ENCODE data around the gene TRIL. TPM values are rescaled to one million over a fixed set of nuclear protein-coding genes. Genes with fewer than 3 reads are reported as not detected.
A peak's percentile ranks its signal among the peaks of the same experiment; 100 is the strongest.

The TRIL gene
- total RNA-seq (not detected), polyA plus RNA-seq (not detected), total RNA-seq (0 to 0.09 (median 0) reads per million in 6 experiments)

- Mint-ChIP-seq H3K36me3 (no peaks in the 10 kb centered on the region), H3K4me1 (peaks cover 0 to 19% (median 14%) of the 10 kb centered on the region in 4 donors), H3K4me3 (peak within 1 kb of the TSS in 9 of 10 donors; percentile 29 to 65 (median 50)), H3K27me3 (peaks cover 28 to 67% (median 42%) of the 10 kb centered on the region in 5 donors), H3K27ac (no peak within 1 kb of the TSS), H3K9me3 (no peaks in the 10 kb centered on the region)
- DNase-seq = no peak
- ATAC-seq = no peak
- POLR2A ChIA-PET = no interaction called here
Observed at GRCh38 chr7:28958235-28958979, at the start of gene TRIL. TSS of gene TRIL (minus strand) at chr7:28958330. CDS start at chr7:28958046, 284 bp downstream.

DNA sequence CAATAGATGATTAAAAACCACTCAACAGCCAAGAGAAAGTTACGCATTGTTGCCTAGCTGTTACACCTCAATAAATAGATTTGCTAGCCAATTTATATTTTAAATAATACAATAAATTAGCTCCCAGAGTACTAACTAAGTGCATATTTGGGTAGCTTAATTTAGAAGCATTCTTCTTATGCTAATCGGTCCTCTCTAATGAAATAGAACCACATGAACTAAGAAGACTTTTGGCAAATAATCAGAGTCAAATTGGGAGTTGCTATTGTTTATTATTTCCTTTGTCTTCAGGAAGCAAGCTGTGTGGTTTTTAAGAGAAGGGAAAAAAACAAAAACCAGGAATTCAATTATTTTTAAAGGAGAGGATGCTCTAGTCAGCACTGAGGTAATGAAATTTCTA, 49.0 kb upstream of the TRIL start:
- Mint-ChIP-seq H3K27ac (no peak overlapping the region), H3K27me3 (peaks cover 0 to 9% (median 5%) of the 10 kb centered on the region in 5 donors), H3K36me3 (no peaks in the 10 kb centered on the region), H3K4me1 (no peaks in the 10 kb centered on the region), H3K4me3 (no peak overlapping the region), H3K9me3 (peaks cover 0 to 4% (median 0%) of the 10 kb centered on the region in 9 donors)
- DNase-seq = no peak
- POLR2A ChIA-PET = no interaction called here
- no peak for ATAC-seq

DNA sequence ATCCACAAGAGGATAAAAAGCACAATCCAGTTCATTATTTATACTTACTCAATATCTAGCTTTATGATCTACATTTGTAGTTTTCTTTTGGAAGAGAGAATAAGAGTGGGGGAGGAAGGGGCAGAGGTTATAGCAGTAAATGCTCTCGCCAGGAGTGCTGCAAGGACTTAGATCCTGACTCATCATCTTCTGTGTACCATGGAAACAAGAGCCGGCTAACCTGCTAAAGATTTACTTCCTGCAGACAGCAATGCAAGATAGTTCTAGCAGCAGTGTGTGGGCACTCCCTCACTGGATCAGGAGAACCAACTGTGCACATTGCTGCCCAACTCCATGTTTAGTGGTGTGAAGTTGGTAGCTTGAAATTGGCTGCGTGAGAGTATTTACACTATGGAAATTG, 47.7 kb upstream of the TRIL start:
- peaks cover 0 to 9% (median 5%) of the 10 kb centered on the region in 5 donors for H3K27me3 Mint-ChIP-seq
- H3K27ac Mint-ChIP-seq = no peak overlapping the region
- ATAC-seq (no peak), DNase-seq (no peak)
- POLR2A ChIA-PET = no interaction called here
- no peaks in the 10 kb centered on the region for H3K4me1 Mint-ChIP-seq
- H3K9me3 Mint-ChIP-seq = peaks cover 0 to 4% (median 0%) of the 10 kb centered on the region in 9 donors
- no peaks in the 10 kb centered on the region for H3K36me3 Mint-ChIP-seq
- no peak overlapping the region for H3K4me3 Mint-ChIP-seq

DNA sequence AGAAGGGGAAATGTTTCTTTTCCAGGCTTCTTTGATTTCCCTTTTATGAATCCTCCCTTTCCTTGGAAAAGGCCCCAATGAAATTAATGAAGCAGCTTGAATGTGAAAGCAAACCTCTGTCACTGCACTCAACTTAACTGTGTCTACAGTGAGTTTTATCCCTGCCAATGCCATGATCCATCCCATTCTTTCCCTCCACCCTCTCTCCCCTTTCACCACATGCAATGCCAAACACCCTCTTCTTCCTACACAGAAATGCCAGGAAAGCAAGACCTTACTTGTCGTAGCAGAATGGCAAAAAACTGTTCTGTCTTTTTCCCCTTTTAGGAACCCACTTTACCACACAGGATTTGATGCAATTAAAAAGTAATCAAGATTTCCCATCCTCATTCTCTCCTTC, 47.3 kb upstream of the TRIL start:
- no peak for DNase-seq
- Mint-ChIP-seq H3K4me1 (no peaks in the 10 kb centered on the region), H3K36me3 (no peaks in the 10 kb centered on the region), H3K9me3 (peaks cover 0 to 4% (median 0%) of the 10 kb centered on the region in 9 donors), H3K27me3 (peaks cover 0 to 9% (median 5%) of the 10 kb centered on the region in 5 donors), H3K4me3 (no peak overlapping the region), H3K27ac (no peak overlapping the region)
- POLR2A ChIA-PET = no interaction called here
- ATAC-seq = no peak

- no peaks in the 10 kb centered on the region for H3K4me1 Mint-ChIP-seq
- no peak overlapping the region for H3K4me3 Mint-ChIP-seq
- POLR2A ChIA-PET = no interaction called here
- H3K27me3 Mint-ChIP-seq = peaks cover 0 to 9% (median 5%) of the 10 kb centered on the region in 5 donors
- H3K27ac Mint-ChIP-seq = no peak overlapping the region
- ATAC-seq (no peak), DNase-seq (no peak)
- H3K9me3 Mint-ChIP-seq = peaks cover 0 to 4% (median 0%) of the 10 kb centered on the region in 9 donors
- no peaks in the 10 kb centered on the region for H3K36me3 Mint-ChIP-seq
Observed at GRCh38 chr7:29003703-29004102, 45.6 kb upstream of the TRIL start.

- POLR2A ChIA-PET = no interaction called here
- Mint-ChIP-seq H3K36me3 (no peaks in the 10 kb centered on the region), H3K9me3 (peaks cover 0 to 4% (median 0%) of the 10 kb centered on the region in 9 donors), H3K4me3 (no peak overlapping the region), H3K27me3 (peaks cover 0 to 5% (median 3%) of the 10 kb centered on the region in 5 donors), H3K4me1 (no peaks in the 10 kb centered on the region), H3K27ac (no peak overlapping the region)
- no peak for ATAC-seq
- DNase-seq = no peak
Observed at GRCh38 chr7:29000717-29001076, 42.6 kb upstream of the TRIL start.

DNA sequence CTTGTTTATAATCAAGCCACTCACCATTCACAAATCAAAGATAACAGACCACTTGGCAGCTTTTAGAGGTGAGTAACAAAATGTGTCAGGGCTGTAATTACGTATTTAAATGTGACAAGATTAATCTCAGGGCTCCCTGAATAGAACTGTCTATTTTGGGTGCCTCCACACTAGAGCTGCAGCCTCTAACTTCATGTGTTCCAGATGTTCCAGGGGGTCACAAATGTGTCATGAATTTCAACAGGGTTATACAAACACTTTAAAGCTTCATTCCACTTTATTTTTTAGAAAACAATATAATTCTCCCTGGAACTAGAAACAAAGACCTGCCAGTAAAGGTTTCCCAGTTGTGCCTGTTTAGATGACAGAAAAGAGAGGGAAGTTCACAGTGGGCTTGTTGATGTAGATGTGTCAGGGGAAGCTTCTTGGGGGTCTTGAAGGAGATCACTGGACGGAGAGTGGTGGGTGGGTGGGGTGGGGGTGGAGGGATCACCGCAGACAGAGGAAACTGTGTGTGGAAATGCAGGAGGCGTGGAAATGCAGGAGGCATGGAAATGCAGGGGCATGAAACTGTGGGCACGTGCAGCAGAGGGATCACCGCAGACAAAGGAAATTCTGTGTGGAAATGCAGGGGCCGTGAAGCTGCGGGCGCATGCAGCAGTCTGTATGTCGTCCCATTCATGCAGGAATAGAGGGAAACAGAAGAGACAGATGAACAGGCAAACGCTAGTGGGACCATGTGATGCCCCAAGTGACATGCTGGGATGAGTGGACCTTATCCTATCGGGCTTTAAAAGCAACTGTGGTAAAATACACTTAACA, 42.0 kb upstream of the TRIL start:
- DNase-seq = no peak
- Mint-ChIP-seq H3K36me3 (no peaks in the 10 kb centered on the region), H3K4me3 (no peak overlapping the region), H3K27me3 (peaks cover 0 to 3% (median 1%) of the 10 kb centered on the region in 5 donors), H3K9me3 (peaks cover 0 to 4% (median 0%) of the 10 kb centered on the region in 9 donors), H3K27ac (no peak overlapping the region), H3K4me1 (no peaks in the 10 kb centered on the region)
- POLR2A ChIA-PET = no interaction called here
- no peak for ATAC-seq

GRCh38 chr7:28999427-28999826, 41.3 kb upstream of the TRIL start:
- peaks cover 0 to 3% (median 1%) of the 10 kb centered on the region in 5 donors for H3K27me3 Mint-ChIP-seq
- POLR2A ChIA-PET = no interaction called here
- H3K9me3 Mint-ChIP-seq = peaks cover 0 to 4% (median 0%) of the 10 kb centered on the region in 9 donors
- DNase-seq (no peak), ATAC-seq (no peak)
- H3K36me3 Mint-ChIP-seq = no peaks in the 10 kb centered on the region
- no peak overlapping the region for H3K27ac Mint-ChIP-seq
- H3K4me1 Mint-ChIP-seq = no peaks in the 10 kb centered on the region
- H3K4me3 Mint-ChIP-seq = no peak overlapping the region

DNA sequence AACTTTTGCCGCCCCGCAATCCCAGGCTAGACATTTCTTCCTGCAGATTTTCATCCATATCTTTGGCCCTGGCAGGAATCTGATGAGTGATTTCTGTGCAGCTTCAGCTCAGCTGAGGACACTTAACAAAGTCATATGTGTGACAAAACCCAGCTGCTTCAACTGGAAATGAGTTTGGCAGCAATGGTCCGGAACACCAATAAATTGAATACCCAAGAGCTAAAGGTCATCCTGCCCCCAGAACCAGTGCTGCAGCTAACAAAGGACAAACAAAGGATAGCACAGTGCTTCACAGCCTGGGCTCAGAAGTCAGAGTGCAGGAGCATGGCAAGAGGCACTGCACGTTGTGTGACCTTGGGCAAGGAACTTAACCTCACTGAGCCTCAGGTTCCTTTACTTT, 40.0 kb upstream of the TRIL start:
- ATAC-seq = no peak
- Mint-ChIP-seq H3K27me3 (peaks cover 0 to 5% (median 1%) of the 10 kb centered on the region in 5 donors), H3K4me1 (no peaks in the 10 kb centered on the region), H3K36me3 (no peaks in the 10 kb centered on the region), H3K4me3 (no peak overlapping the region), H3K9me3 (peaks cover 0 to 2% (median 0%) of the 10 kb centered on the region in 9 donors), H3K27ac (peak overlapping the region in 1 of 10 donors; percentile 9)
- DNase-seq = no peak
- POLR2A ChIA-PET = no interaction called here

DNA sequence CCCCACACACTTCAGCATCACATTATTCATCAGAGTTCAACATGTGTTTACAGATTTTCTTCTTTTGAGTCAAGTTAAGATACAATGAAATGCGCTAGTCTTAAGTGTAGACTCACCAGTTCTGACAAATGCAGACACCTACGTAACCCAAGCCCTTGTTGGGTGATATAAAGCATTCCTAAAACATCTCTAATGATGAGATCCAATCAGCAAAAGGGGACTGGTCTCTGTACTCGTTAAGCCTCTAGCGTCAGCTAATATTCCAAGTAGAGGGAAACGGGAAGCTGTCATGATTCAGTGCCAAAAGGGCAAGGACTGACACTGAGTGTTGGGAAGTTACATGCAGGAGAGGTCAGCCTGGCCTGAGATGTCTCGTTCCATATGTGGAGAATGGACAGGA, 38.7 kb upstream of the TRIL start:
- Mint-ChIP-seq H3K4me3 (no peak overlapping the region), H3K36me3 (no peaks in the 10 kb centered on the region), H3K27me3 (peaks cover 0 to 6% (median 1%) of the 10 kb centered on the region in 5 donors), H3K9me3 (peaks cover 0 to 2% (median 0%) of the 10 kb centered on the region in 9 donors), H3K4me1 (no peaks in the 10 kb centered on the region), H3K27ac (no peak overlapping the region)
- DNase-seq (no peak), ATAC-seq (no peak)
- POLR2A ChIA-PET = no interaction called here

GRCh38 chr7:28993371-28993770, 35.2 kb upstream of the TRIL start:
- Mint-ChIP-seq H3K27ac (no peak overlapping the region), H3K4me3 (no peak overlapping the region)
- no peak for ATAC-seq

DNA sequence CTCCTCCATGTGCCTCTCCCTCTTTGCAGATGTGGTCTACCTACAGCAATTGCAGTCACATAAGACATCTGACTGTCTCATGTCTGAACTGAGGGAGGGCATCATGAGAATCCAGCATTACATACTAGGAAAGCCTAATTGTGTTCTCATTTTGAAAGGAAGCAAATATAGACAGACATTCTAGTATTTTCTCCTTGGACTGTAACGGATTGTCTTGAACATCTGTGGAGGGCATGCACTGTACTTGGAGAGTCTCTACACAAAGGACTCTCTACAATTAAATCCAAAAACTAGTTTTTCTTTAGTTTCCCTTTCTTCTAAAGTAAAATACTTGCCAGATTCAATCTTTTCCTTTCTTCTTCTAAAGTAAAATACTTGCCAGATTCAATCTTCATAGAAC, 34.7 kb upstream of the TRIL start:
- H3K27ac Mint-ChIP-seq = no peak overlapping the region
- no peaks in the 10 kb centered on the region for H3K9me3 Mint-ChIP-seq
- POLR2A ChIA-PET = no interaction called here
- no peaks in the 10 kb centered on the region for H3K4me1 Mint-ChIP-seq
- H3K36me3 Mint-ChIP-seq = no peaks in the 10 kb centered on the region
- H3K4me3 Mint-ChIP-seq = no peak overlapping the region
- ATAC-seq (no peak), DNase-seq (no peak)
- peaks cover 0 to 13% (median 1%) of the 10 kb centered on the region in 5 donors for H3K27me3 Mint-ChIP-seq

More at GRCh38 chr7:28993371-28993770, 35.2 kb upstream of the TRIL start:
- Mint-ChIP-seq H3K27me3 (peaks cover 0 to 10% (median 1%) of the 10 kb centered on the region in 5 donors), H3K36me3 (no peaks in the 10 kb centered on the region), H3K4me1 (no peaks in the 10 kb centered on the region), H3K9me3 (no peaks in the 10 kb centered on the region)
- DNase-seq = no peak
- POLR2A ChIA-PET = no interaction called here

All from naive thymus-derived CD8-positive, alpha-beta T cell (primary cell).